ENCODE data around the gene ZNF536.

Gene ZNF536

DNA sequence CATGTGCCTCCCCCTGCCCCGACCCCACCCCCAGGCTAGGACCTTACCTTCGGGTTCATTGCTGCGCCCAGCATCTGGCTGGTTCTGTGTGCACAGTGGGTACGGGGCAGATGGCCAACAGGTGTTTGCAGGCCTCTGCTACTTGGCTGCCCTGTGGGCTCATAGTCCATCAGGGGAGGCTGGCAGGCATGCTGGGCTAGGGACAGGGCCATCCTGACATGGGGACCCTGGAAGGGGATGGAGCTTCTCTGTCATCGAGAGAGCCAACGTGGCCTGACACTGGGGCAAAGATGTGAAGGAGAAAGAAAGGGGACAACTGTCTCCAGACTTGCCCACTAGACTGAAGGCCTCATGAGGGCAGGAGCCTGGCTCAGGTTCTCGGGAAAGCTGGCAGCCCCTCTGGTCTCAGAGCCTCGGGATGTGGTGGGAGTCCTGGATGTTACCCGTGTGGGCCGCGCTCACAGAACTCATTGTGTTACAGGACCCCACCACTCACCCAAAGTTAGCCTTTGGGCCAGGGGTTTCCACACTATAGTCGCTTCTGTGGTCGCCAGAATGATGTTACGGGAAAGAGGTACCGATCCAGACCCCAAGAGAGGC lies 4.7 kb downstream of the ZNF536 start:
- Histone ChIP-seq H2AFZ (ENCODE audit: low read length, unreplicated experiment) (no peak overlapping the region), H3K27ac (ENCODE audit: low read depth, low read length) (no peak overlapping the region), H3K79me2 (ENCODE audit: control insufficient read depth, insufficient read depth, low read length, unreplicated experiment) (no peaks in the 10 kb centered on the region), H3K27me3 (ENCODE audit: insufficient read depth, low read length) (peaks cover 12% of the 10 kb centered on the region; the same call in 1 of the 2 replicates), H3K4me1 (ENCODE audit: control insufficient read depth, insufficient read depth, low read length, unreplicated experiment) (no peaks in the 10 kb centered on the region), H3K36me3 (ENCODE audit: insufficient read depth, low read length) (no peaks in the 10 kb centered on the region), H3K4me3 (ENCODE audit: low read depth, low read length) (no peak overlapping the region)

DNA sequence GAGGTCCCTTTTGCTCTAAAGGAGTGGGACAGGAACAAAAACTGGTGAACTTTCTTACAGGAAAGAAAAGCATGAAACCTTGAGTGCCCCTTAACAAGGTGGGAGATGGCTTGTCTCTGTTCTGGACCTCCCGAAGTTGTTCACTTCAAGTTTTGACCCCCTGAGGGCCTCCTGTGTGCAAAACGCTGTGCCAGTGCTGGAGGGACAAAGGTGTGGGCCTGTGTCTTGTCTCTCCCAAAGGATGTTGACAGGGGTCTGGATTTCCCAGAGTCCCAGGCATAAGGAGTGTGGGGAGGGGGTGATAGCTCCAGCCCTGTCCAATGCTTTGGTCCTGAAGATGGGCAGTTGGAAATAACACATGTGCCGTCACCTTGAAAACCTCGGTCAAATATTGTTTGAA lies 6.5 kb downstream of the ZNF536 start:
- Histone ChIP-seq H3K79me2 (ENCODE audit: control insufficient read depth, insufficient read depth, low read length, unreplicated experiment) (no peaks in the 10 kb centered on the region), H2AFZ (ENCODE audit: low read length, unreplicated experiment) (no peak overlapping the region), H3K4me3 (ENCODE audit: low read depth, low read length) (no peak overlapping the region), H3K4me1 (ENCODE audit: control insufficient read depth, insufficient read depth, low read length, unreplicated experiment) (no peaks in the 10 kb centered on the region), H3K27me3 (ENCODE audit: insufficient read depth, low read length) (peaks cover 2% of the 10 kb centered on the region; the same call in 1 of the 2 replicates), H3K27ac (ENCODE audit: low read depth, low read length) (no peak overlapping the region), H3K36me3 (ENCODE audit: insufficient read depth, low read length) (no peaks in the 10 kb centered on the region)

DNA sequence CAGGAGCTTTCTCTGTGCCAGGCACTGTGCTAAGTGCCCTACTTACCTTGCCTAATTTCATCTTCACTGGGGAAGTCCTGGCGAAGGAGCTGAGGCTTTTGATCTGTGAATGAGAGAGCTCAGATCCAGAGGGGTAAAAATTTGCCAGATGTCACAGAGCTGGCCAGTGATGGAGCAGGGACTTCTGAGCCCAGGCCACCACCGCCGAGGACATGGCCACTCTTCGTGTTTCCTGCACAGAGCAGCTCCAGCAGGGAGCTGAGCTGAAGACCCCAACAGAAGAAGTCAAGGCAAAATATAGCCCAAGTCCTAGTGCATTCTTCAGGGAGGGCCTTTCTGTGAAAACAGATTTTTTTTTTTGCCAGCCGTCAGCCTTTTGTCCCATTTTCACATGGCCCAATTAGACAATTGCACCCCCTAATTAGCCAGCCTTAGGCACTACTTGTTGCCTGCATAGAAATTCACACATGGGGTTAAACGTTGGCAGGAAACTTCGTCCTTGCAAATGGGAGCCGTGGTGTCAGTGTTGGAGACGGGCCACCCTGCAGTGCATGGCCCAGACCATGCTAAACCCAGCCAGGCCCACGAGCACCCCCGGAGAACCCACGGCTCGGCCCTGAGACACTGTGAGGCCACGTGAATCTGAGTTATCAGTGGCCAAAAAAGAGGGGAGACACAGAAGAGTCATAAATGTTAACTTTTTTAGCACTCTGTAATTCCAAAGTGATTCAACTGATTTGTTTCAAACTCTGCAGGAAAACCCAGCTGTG lies 7.8 kb downstream of the ZNF536 start:
- H2AFZ ChIP-seq (ENCODE audit: low read length, unreplicated experiment), result no peak overlapping the region
- no peaks in the 10 kb centered on the region for H3K36me3 ChIP-seq (ENCODE audit: insufficient read depth, low read length)
- no peaks in the 10 kb centered on the region for H3K4me1 ChIP-seq (ENCODE audit: control insufficient read depth, insufficient read depth, low read length, unreplicated experiment)
- H3K4me3 ChIP-seq (ENCODE audit: low read depth, low read length), result no peak overlapping the region
- H3K27ac ChIP-seq (ENCODE audit: low read depth, low read length), result no peak overlapping the region
- no peaks in the 10 kb centered on the region for H3K27me3 ChIP-seq (ENCODE audit: insufficient read depth, low read length)
- H3K79me2 ChIP-seq (ENCODE audit: control insufficient read depth, insufficient read depth, low read length, unreplicated experiment), result no peaks in the 10 kb centered on the region

DNA sequence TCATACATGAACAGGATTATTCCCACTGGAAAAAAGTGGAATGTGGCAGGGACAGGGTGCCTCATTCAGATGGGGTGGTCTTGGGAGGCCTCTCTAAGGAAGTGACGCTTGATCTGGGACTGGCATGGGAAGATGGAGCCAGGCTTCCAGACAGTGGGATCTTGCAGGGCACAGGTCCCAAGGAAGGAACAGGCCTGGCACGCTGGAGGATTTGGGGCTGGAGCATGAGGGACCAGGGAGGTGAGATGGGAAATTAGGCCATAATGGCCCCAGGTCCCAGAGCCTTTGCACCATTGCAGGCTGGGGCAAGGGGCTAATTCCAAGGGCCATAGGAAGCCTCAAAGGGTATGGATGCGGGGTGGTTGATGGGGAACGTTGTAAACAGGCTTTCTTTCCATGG lies 9.2 kb downstream of the ZNF536 start:
- H3K4me1 ChIP-seq (ENCODE audit: control insufficient read depth, insufficient read depth, low read length, unreplicated experiment), result no peaks in the 10 kb centered on the region
- no peaks in the 10 kb centered on the region for H3K79me2 ChIP-seq (ENCODE audit: control insufficient read depth, insufficient read depth, low read length, unreplicated experiment)
- no peaks in the 10 kb centered on the region for H3K36me3 ChIP-seq (ENCODE audit: insufficient read depth, low read length)
- no peak overlapping the region for H2AFZ ChIP-seq (ENCODE audit: low read length, unreplicated experiment)
- no peaks in the 10 kb centered on the region for H3K27me3 ChIP-seq (ENCODE audit: insufficient read depth, low read length)
- no peak overlapping the region for H3K27ac ChIP-seq (ENCODE audit: low read depth, low read length)
- H3K4me3 ChIP-seq (ENCODE audit: low read depth, low read length), result no peak overlapping the region

DNA sequence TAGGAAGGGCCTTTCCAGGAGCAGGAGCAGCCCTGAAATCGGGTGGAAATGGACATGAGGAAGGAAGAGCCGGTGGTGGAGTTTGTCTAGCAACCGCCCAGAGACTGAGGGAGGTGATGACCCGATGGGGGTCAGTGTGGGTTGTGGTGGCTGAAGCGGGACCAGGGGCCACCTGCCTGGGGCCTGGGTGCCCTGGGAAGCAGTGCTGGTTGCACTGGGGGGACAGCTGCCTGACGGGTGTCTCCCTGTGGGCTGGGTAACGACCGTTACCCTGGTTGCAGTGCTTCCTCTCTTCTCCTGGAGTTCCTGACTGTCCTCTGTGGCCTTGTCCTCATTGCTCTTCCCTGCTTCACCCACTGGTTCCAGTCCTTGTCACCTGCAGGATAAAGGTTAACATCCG lies 13.0 kb downstream of the ZNF536 start:
- H3K27me3 ChIP-seq (ENCODE audit: insufficient read depth, low read length), result no peaks in the 10 kb centered on the region
- no peaks in the 10 kb centered on the region for H3K4me1 ChIP-seq (ENCODE audit: control insufficient read depth, insufficient read depth, low read length, unreplicated experiment)
- H2AFZ ChIP-seq (ENCODE audit: low read length, unreplicated experiment), result no peak overlapping the region
- H3K27ac ChIP-seq (ENCODE audit: low read depth, low read length), result no peak overlapping the region
- no peaks in the 10 kb centered on the region for H3K36me3 ChIP-seq (ENCODE audit: insufficient read depth, low read length)
- no peak overlapping the region for H3K4me3 ChIP-seq (ENCODE audit: low read depth, low read length)
- no peaks in the 10 kb centered on the region for H3K79me2 ChIP-seq (ENCODE audit: control insufficient read depth, insufficient read depth, low read length, unreplicated experiment)

DNA sequence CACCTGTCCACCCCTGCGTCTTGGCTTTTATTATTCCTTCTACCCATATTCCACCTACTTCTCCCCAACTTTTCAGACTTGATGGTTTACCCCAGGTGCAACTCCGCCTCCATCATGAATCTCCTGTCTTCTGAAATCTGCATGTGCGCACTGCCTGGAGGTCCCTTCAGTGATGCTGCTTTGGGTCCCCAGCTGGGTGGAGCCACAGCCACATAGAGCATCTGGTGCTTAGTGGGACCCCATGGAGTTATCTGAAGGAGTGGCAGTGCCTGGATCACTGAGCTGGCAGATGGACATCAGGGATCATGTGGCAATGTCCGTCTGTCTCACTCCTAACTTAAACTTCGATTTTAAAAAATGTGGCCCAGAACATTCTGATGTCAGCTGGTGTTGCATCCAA lies 13.5 kb downstream of the ZNF536 start:
- no peaks in the 10 kb centered on the region for H3K36me3 ChIP-seq (ENCODE audit: insufficient read depth, low read length)
- H3K4me1 ChIP-seq (ENCODE audit: control insufficient read depth, insufficient read depth, low read length, unreplicated experiment), result no peaks in the 10 kb centered on the region
- no peaks in the 10 kb centered on the region for H3K79me2 ChIP-seq (ENCODE audit: control insufficient read depth, insufficient read depth, low read length, unreplicated experiment)
- no peak overlapping the region for H2AFZ ChIP-seq (ENCODE audit: low read length, unreplicated experiment)
- H3K27me3 ChIP-seq (ENCODE audit: insufficient read depth, low read length), result no peaks in the 10 kb centered on the region
- no peak overlapping the region for H3K4me3 ChIP-seq (ENCODE audit: low read depth, low read length)
- no peak overlapping the region for H3K27ac ChIP-seq (ENCODE audit: low read depth, low read length)

DNA sequence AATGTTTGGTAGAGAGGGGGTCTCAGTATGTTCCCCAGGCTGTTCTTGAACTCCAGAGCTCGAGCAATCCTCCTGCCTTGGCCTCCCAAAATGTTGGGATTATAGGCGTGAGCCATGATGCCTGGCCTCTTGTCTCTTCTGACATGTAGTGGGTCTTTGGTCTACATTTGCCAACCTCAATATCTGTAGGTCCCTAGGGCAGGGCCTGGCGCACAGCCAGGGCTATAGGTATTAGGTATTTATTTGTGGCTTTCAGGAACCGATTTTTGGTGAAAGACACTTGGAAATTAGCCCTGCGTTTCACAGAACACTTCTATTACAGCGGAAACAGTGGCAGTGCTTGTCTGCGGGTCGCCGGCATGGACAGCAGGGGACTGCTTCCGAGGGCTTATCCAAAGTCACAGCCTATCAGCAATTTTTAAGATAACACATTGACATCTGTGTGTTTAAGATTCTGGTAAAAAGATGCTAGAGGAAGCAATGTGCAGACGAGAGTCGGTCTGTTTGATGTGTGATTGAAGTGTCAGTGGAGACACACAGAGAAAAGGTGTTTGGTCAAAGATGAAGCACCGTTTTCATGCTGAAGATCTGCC lies 14.5 kb downstream of the ZNF536 start:
- Histone ChIP-seq H3K4me3 (ENCODE audit: low read depth, low read length) (no peak overlapping the region), H3K36me3 (ENCODE audit: insufficient read depth, low read length) (no peaks in the 10 kb centered on the region), H2AFZ (ENCODE audit: low read length, unreplicated experiment) (no peak overlapping the region), H3K79me2 (ENCODE audit: control insufficient read depth, insufficient read depth, low read length, unreplicated experiment) (no peaks in the 10 kb centered on the region), H3K27me3 (ENCODE audit: insufficient read depth, low read length) (no peaks in the 10 kb centered on the region), H3K4me1 (ENCODE audit: control insufficient read depth, insufficient read depth, low read length, unreplicated experiment) (no peaks in the 10 kb centered on the region), H3K27ac (ENCODE audit: low read depth, low read length) (no peak overlapping the region)

DNA sequence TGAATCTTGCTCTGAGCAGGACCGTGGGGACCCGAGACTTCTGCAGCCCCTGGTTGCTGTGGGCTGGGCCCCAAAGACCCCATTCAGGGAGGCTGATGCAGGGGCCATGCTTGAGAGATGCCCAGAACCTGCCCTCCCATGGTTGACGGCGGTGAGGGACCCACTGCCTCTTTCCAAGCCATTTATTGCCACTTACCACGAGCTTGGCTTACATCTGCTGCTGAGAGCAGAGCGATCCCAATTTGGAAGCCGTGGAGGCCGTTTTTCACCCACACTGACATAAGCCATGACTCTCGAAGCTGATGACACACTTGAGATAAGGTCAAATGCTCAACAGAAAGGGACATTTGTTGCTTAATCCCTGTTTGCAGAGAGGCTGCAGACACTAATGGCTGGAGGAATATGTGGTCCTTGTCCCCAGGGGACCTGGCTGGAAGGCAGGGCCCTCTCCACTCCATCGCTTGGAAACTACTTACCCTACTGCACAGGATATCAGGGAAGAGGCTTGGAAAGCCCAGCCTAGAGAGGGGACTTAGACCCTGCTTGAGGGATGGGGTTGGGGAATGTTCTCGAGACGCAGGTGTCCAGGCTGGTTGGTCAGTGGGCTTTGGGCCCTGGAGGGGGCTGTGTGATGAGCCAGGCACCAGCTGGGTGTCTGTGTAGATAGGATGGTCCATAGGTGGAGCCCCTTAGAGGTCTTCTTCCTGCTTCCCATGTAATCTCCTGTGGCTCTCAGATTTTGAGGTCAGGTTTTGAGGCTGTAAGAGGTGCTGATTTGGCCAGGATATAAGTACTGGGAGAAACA lies 15.3 kb downstream of the ZNF536 start:
- no peaks in the 10 kb centered on the region for H3K79me2 ChIP-seq (ENCODE audit: control insufficient read depth, insufficient read depth, low read length, unreplicated experiment)
- H3K27ac ChIP-seq (ENCODE audit: low read depth, low read length), result no peak overlapping the region
- no peak overlapping the region for H3K4me3 ChIP-seq (ENCODE audit: low read depth, low read length)
- H3K36me3 ChIP-seq (ENCODE audit: insufficient read depth, low read length), result no peaks in the 10 kb centered on the region
- no peaks in the 10 kb centered on the region for H3K27me3 ChIP-seq (ENCODE audit: insufficient read depth, low read length)
- no peaks in the 10 kb centered on the region for H3K4me1 ChIP-seq (ENCODE audit: control insufficient read depth, insufficient read depth, low read length, unreplicated experiment)
- H2AFZ ChIP-seq (ENCODE audit: low read length, unreplicated experiment), result no peak overlapping the region

DNA sequence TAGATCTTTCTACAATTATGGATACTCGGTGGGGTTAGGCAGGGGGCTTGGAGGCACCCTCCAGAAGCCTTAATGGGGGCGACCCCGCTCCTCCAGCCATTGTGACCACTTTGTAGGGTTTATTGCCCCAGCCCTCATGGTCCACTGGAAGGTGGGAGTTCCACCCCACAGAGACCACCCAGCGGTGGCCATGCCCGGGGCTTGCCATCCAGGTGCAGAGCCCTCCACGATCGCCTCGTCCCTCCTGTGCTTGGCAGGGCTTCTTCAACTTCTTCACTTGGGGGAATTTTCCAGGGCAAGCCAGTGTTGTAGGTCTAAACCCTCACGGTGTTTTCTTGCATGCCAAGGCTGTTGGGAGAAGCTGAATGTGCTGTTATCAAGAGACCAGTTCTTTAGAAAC lies 16.1 kb downstream of the ZNF536 start:
- Histone ChIP-seq H2AFZ (ENCODE audit: low read length, unreplicated experiment) (no peak overlapping the region), H3K4me3 (ENCODE audit: low read depth, low read length) (no peak overlapping the region), H3K79me2 (ENCODE audit: control insufficient read depth, insufficient read depth, low read length, unreplicated experiment) (no peaks in the 10 kb centered on the region), H3K27me3 (ENCODE audit: insufficient read depth, low read length) (no peaks in the 10 kb centered on the region), H3K4me1 (ENCODE audit: control insufficient read depth, insufficient read depth, low read length, unreplicated experiment) (no peaks in the 10 kb centered on the region), H3K36me3 (ENCODE audit: insufficient read depth, low read length) (no peaks in the 10 kb centered on the region), H3K27ac (ENCODE audit: low read depth, low read length) (no peak overlapping the region)

DNA sequence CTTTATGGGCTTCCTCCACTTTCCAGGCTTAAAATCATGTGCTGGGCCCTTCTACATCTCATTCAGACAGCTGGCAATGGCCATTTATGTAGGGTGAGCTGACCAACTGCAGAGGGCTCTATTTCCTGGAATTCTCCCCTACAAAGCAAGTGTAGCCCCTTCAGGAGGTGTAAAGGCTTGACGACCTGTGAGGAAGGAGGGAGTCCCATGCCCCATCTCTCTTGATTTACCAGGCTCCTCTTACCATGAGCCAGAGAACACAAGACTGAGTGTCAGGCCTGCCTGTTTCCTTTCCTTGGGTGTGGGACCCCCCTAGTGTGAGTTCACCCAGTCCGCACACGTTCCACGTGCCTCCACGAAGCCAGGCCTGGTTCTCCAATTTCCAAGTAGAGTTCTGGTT lies 16.6 kb downstream of the ZNF536 start:
- Histone ChIP-seq H3K79me2 (ENCODE audit: control insufficient read depth, insufficient read depth, low read length, unreplicated experiment) (no peaks in the 10 kb centered on the region), H3K27me3 (ENCODE audit: insufficient read depth, low read length) (no peaks in the 10 kb centered on the region), H3K27ac (ENCODE audit: low read depth, low read length) (no peak overlapping the region), H2AFZ (ENCODE audit: low read length, unreplicated experiment) (no peak overlapping the region), H3K36me3 (ENCODE audit: insufficient read depth, low read length) (no peaks in the 10 kb centered on the region), H3K4me1 (ENCODE audit: control insufficient read depth, insufficient read depth, low read length, unreplicated experiment) (no peaks in the 10 kb centered on the region), H3K4me3 (ENCODE audit: low read depth, low read length) (no peak overlapping the region)

All from ACC112 (cell line).